GM12892 (cell line): ENCODE measurements around the gene COL5A1.
A peak's percentile ranks its signal among the peaks of the same experiment; 100 is the strongest.
"Not testable (repeated sequence)": the region's sequence is repeated elsewhere in the genome, so short reads cannot be mapped to it uniquely, and the experiment has no call there.

Experiments used
- DNase-seq: peaks from one replicate; pipeline ENCODE4 v3.0.0; 2011; ENCODE audit not compliant: insufficient read length
- FAIRE-seq: peaks from 2 replicates; lab custom pipeline; 2011; peaks lifted over from hg19 to GRCh38; lab: Jason Lieb, UNC
- POLR2A ChIP-seq: IDR thresholded peaks from 2 replicates; pipeline ENCODE4 v1.6.1; 2011; ENCODE audit warnings: low read depth, low read length, control low read depth
- POLR2AphosphoS5 ChIP-seq: IDR thresholded peaks from 2 replicates; pipeline ENCODE4 v1.6.1; 2011; ENCODE audit warnings: low read depth, low read length, control low read depth
- TAF1 ChIP-seq: IDR thresholded peaks from 2 replicates; pipeline ENCODE4 v1.6.1; 2011; ENCODE audit warnings: low read depth, mild to moderate bottlenecking, control low read depth, low read length, borderline replicate concordance

The COL5A1 gene

GRCh38 chr9:134696433-134696832, 54.8 kb downstream of the COL5A1 start:
- TF ChIP-seq POLR2AphosphoS5 = no peak
- no peak for TF ChIP-seq TAF1
- TF ChIP-seq POLR2A = no peak
- DNase-seq = no peak
- FAIRE-seq = no peak

DNA sequence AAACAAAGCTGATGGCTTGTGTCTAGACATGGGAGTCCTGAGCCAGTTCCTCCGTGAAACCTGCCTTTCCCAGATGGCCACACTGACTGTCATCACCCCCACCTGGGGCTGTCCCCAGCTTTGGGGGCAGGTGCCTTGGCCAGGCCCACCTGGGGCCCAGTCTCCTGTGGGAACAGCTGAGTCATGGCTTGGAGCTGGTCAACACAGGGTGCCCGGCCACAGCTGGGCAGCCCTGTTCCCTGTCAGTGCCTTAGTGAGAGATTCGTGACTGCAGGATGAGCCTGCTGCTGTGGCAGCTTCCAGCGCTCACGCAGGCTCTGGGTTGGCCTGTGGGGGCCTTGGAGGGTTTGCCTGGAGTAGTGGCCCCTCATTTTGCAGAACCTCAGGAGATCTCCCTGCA, 56.5 kb downstream of the COL5A1 start:
- FAIRE-seq (no peak), DNase-seq (no peak)
- TF ChIP-seq POLR2AphosphoS5 (no peak), TAF1 (no peak), POLR2A (no peak)

GRCh38 chr9:134698587-134699342, 57.2 kb downstream of the COL5A1 start:
- FAIRE-seq = peak; percentile 68
- TF ChIP-seq POLR2AphosphoS5 (no peak), TAF1 (no peak), POLR2A (no peak)

GRCh38 chr9:134699343-134699740, 57.7 kb downstream of the COL5A1 start:
- FAIRE-seq (no peak), DNase-seq (no peak)
- TF ChIP-seq POLR2AphosphoS5 (no peak), TAF1 (no peak), POLR2A (no peak)

More at GRCh38 chr9:134698587-134699342, 57.2 kb downstream of the COL5A1 start:
- peak; percentile 84 for DNase-seq

GRCh38 chr9:134700636-134701350, 59.2 kb downstream of the COL5A1 start:
- TF ChIP-seq POLR2AphosphoS5 (no peak), TAF1 (no peak), POLR2A (no peak)
- DNase-seq (no peak), FAIRE-seq (no peak)

DNA sequence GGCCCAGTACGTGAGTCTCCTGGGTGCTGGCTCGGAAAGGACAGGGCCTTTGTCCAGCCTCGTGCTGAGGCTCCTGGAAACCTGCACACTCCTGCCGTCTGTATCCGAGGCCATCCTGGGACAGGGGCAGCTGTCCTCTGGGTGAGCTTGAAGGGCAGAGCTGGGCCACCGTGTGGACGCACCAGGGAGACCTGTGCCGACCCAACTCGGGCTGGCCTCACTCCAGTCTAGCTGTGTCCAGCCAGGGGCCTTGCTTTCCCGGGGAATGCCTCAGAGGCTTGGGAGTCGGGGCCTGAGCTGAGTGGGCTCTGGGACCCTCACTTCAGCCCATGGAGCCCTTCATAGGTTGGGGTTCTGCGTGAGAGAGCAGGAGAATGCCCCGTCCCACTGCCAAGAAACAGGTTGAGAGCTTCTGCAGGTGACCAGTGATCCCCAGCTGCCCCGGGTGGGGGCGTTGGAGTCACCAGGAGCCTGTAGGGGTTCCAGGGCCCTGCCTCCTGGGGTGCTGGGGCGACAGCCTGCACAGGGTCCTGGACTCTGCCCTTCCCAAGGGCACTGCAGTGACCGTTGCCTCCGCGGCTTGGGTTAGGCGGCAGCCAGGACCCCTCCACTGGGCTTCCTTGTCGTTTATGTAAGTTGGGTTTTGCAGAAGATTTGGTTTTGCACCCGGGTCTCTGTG, 60.1 kb downstream of the COL5A1 start:
- FAIRE-seq = no peak
- no peak for TF ChIP-seq POLR2AphosphoS5
- no peak for TF ChIP-seq TAF1
- no peak for TF ChIP-seq POLR2A

GRCh38 chr9:134702291-134702690, 60.7 kb downstream of the COL5A1 start:
- TF ChIP-seq POLR2AphosphoS5 = no peak
- TF ChIP-seq TAF1 = no peak
- TF ChIP-seq POLR2A = no peak
- no peak for FAIRE-seq
- DNase-seq = no peak

More for the DNA sequence above, 60.1 kb downstream of the COL5A1 start:
- no peak for DNase-seq

- DNase-seq = not testable (repeated sequence)
Measured at GRCh38 chr9:134703730-134704114, 62.1 kb downstream of the COL5A1 start.

DNA sequence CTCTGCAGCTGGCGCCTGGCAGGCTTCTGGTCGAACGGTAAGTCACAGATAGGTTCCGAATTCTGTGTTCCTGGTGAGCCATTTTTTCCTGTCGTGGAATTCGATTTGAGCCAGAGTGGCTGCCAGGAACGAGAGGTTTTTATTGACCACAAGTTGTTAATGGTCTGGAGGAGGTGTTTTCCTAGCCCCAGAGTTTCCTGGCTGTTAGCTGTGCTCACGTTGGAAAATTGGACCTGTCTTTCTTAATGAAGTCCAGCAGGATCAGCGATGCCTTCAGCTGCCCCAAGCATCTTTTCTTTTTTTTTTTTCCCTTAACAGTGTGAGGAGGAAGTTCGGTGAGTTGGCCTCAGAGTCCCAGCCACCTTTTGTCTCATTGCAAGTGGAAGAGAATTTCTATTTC, 62.9 kb downstream of the COL5A1 start:
- FAIRE-seq = no peak
- no peak for TF ChIP-seq POLR2AphosphoS5
- no peak for TF ChIP-seq POLR2A
- no peak for TF ChIP-seq TAF1

More at GRCh38 chr9:134703730-134704114, 62.1 kb downstream of the COL5A1 start:
- not testable (repeated sequence) for FAIRE-seq

GRCh38 chr9:134705786-134706185, 64.2 kb downstream of the COL5A1 start:
- FAIRE-seq (no peak), DNase-seq (no peak)
- TF ChIP-seq POLR2AphosphoS5 = no peak
- TF ChIP-seq TAF1 = no peak
- TF ChIP-seq POLR2A = no peak

More for the DNA sequence above, 62.9 kb downstream of the COL5A1 start:
- no peak for DNase-seq

DNA sequence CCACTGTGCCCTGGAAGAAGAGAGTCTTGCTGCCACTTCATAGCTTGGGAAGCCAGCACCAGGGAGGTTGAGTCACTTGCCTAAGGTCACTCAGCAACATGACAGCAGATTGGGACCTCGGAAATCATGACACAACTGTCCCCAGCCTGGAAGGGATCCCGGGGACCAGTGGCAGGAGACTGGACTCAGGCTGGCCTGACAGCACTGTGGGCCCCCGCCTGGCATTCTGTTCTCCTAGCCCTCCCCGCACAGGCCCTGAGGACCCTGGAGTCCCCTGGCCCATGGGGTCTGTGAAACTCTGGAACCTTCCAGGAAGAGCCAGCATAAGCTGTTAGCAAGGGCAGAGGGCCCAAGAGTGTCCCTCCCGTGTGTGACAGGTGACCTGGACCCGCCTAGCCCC, 64.9 kb downstream of the COL5A1 start:
- no peak for DNase-seq
- TF ChIP-seq POLR2AphosphoS5 = no peak
- no peak for FAIRE-seq

DNA sequence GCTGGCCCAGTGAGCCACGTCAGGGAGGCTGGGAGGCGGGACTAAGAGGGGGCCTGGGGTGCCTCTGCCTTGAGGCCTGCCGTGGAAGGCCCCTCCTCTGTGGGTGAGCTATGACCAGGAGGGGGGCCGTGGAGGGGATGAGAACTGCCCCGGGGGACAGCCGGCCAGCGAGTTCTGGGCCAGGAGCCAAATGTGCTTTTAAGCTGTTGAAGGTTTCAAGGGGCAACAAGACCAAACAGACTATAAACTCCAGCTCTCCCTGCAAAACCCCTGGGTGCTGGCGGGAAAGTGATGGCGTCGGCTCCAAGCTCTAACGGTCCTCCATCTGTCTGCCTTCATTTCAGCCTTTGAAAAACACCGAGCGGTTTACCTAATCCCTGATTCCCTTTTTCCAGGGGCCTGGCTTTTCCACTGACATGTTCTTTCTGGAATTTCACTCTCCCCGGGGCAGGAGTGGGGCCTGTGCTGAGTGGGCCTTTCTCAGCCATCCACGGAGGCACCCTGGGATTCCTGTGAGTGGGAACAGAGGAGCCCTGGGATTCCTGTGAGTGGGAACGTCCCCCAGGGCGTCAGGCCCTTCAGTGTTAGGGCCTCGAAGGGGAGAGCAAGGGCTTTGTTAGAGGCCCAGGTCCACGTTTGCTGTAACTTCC, 65.6 kb downstream of the COL5A1 start:
- no peak for DNase-seq
- FAIRE-seq = no peak
- TF ChIP-seq POLR2AphosphoS5 (no peak), TAF1 (no peak), POLR2A (no peak)
